HEK293 (cell line): ENCODE measurements around the gene EHD1.

Experiments used
- CTCF ChIA-PET: fragments of 350-600 bp; formaldehyde crosslinking; extraction: SDS; loops from one replicate; lab custom pipeline; 2021; ENCODE audit warnings: antibody characterized with exemption; lab: Yijun Ruan, JAX
- POLR2A ChIA-PET: fragments of 300-600 bp; formaldehyde crosslinking; extraction: SDS; loops from one replicate; lab custom pipeline; 2020; ENCODE audit warnings: antibody characterized with exemption, inconsistent platforms; lab: Yijun Ruan, JAX
- H3K27ac ChIP-seq: fragments of 200-500 bp; sonication (Bioruptor generic); 2 replicates; pipeline ENCODE4 v1.5.1; 2014; ENCODE audit warnings: low read depth, low read length, control low read depth, inconsistent platforms; ENCODE audit errors: extremely low read depth
- H3K36me3 ChIP-seq, 2 experiments: fragments of 200-500 bp in 1 of 2; sonication (Bioruptor generic) in 1 of 2; 1 replicate in 1 of 2; 2 replicates in 1 of 2; pipeline ENCODE4 v1.5.1; 2014 to 2017; ENCODE audit warnings: inconsistent platforms in 2 of 2, low read length in 2 of 2; ENCODE audit not compliant: control insufficient read depth in 2 of 2, insufficient read depth in 1 of 2
- H3K4me1 ChIP-seq: fragments of 200-500 bp; sonication (Bioruptor generic); 2 replicates; pipeline ENCODE4 v1.5.1; 2014; ENCODE audit warnings: mild to moderate bottlenecking, low read length, inconsistent platforms; ENCODE audit not compliant: control insufficient read depth, insufficient read depth
- H3K4me3 ChIP-seq: 2 replicates; pipeline ENCODE4 v1.5.1; 2011; ENCODE audit warnings: low read depth, mild to moderate bottlenecking, control low read depth, low read length, moderate library complexity
- H3K9me3 ChIP-seq: fragments of 200-500 bp; sonication (Bioruptor generic); 2 replicates; pipeline ENCODE4 v1.5.1; 2014; ENCODE audit warnings: low read depth, low read length, inconsistent platforms; ENCODE audit not compliant: control insufficient read depth, insufficient read depth
- BCL11B ChIP-seq: fragments of 450-650 bp; formaldehyde crosslinking; IDR thresholded peaks from 2 replicates; pipeline ENCODE4 v1.5.1; 2016; ENCODE audit warnings: low read depth, missing biosample characterization, missing genetic modification characterization
- ELK4 ChIP-seq: IDR thresholded peaks from 2 replicates; pipeline ENCODE4 v1.6.1; 2011; ENCODE audit warnings: mild to moderate bottlenecking, low read depth, low read length, borderline replicate concordance
- KLF17 ChIP-seq: fragments of 450-650 bp; formaldehyde crosslinking; IDR thresholded peaks from 2 replicates; pipeline ENCODE4 v1.5.1; 2016; ENCODE audit warnings: missing biosample characterization, missing genetic modification characterization
- SCRT1 ChIP-seq: fragments of 450-650 bp; formaldehyde crosslinking; IDR thresholded peaks from 2 replicates; pipeline ENCODE4 v1.5.1; 2016; ENCODE audit warnings: missing biosample characterization, missing genetic modification characterization, borderline replicate concordance
- SCRT2 ChIP-seq: fragments of 450-650 bp; formaldehyde crosslinking; IDR thresholded peaks from 2 replicates; pipeline ENCODE4 v1.5.1; 2016; ENCODE audit warnings: missing biosample characterization, missing genetic modification characterization
- TSHZ1 ChIP-seq: fragments of 450-650 bp; formaldehyde crosslinking; IDR thresholded peaks from 2 replicates; pipeline ENCODE4 v1.5.1; 2016; ENCODE audit warnings: missing biosample characterization, missing genetic modification characterization, borderline replicate concordance
- ZBTB48 ChIP-seq: fragments of 450-650 bp; formaldehyde crosslinking; IDR thresholded peaks from 2 replicates; pipeline ENCODE4 v1.5.1; 2016; ENCODE audit warnings: missing biosample characterization, missing genetic modification characterization
- ZFHX2 ChIP-seq: fragments of 450-650 bp; formaldehyde crosslinking; conservative IDR thresholded peaks from 2 replicates; pipeline ENCODE4 v1.5.1; 2016; ENCODE audit warnings: missing biosample characterization, missing genetic modification characterization
- ZIC2 ChIP-seq: fragments of 450-650 bp; formaldehyde crosslinking; IDR thresholded peaks from 2 replicates; pipeline ENCODE4 v1.5.1; 2016; ENCODE audit warnings: missing biosample characterization, missing genetic modification characterization
- ZNF2 ChIP-seq: fragments of 450-650 bp; formaldehyde crosslinking; IDR thresholded peaks from 2 replicates; pipeline ENCODE4 v1.5.1; 2016; ENCODE audit warnings: missing biosample characterization, missing genetic modification characterization
- ZNF223 ChIP-seq: fragments of 450-650 bp; formaldehyde crosslinking; IDR thresholded peaks from 2 replicates; pipeline ENCODE4 v1.5.1; 2016; ENCODE audit warnings: missing biosample characterization, missing genetic modification characterization
- ZNF302 ChIP-seq: fragments of 450-650 bp; formaldehyde crosslinking; IDR thresholded peaks from 2 replicates; pipeline ENCODE4 v1.5.1; 2016; ENCODE audit warnings: missing biosample characterization, missing genetic modification characterization, low read depth
- ZNF510 ChIP-seq: fragments of 450-650 bp; formaldehyde crosslinking; IDR thresholded peaks from 2 replicates; pipeline ENCODE4 v1.5.1; 2018; ENCODE audit warnings: mild to moderate bottlenecking, missing genetic modification characterization, missing biosample characterization; ENCODE audit not compliant: insufficient replicate concordance
- ZNF514 ChIP-seq: fragments of 450-650 bp; formaldehyde crosslinking; IDR thresholded peaks from 2 replicates; pipeline ENCODE4 v1.5.1; 2016; ENCODE audit warnings: missing biosample characterization, missing genetic modification characterization
- ZNF561 ChIP-seq: fragments of 450-650 bp; IDR thresholded peaks from 2 replicates; pipeline ENCODE4 v1.5.1; 2018; ENCODE audit warnings: missing biosample characterization, missing genetic modification characterization, borderline replicate concordance
- ZNF692 ChIP-seq: fragments of 450-650 bp; formaldehyde crosslinking; IDR thresholded peaks from 2 replicates; pipeline ENCODE4 v1.5.1; 2016; ENCODE audit warnings: missing biosample characterization, missing genetic modification characterization
- ZNF768 ChIP-seq: fragments of 450-650 bp; formaldehyde crosslinking; IDR thresholded peaks from 2 replicates; pipeline ENCODE4 v1.5.1; 2018; ENCODE audit warnings: missing biosample characterization, mild to moderate bottlenecking, missing genetic modification characterization
- ZNF777 ChIP-seq: fragments of 450-650 bp; formaldehyde crosslinking; IDR thresholded peaks from 2 replicates; pipeline ENCODE4 v1.5.1; 2017; ENCODE audit warnings: missing biosample characterization, missing genetic modification characterization, borderline replicate concordance
- TF ChIP-seq, protein P1 (sequence below): fragments of 450-650 bp; formaldehyde crosslinking; IDR thresholded peaks from 2 replicates; pipeline ENCODE4 v1.5.1; 2016; ENCODE audit warnings: missing biosample characterization, missing genetic modification characterization

The EHD1 gene

GRCh38 chr11:64917663-64917995 lies 39.2 kb upstream of the EHD1 start (continued):
- TF ChIP-seq TSHZ1 (tag by site-specific recombination) (no peak), ZNF777 (no peak), KLF17 (tag by site-specific recombination) (0 out of 2 replicates have a peak, but pooled peaks have one; percentile 19), ZNF510 (tag by site-specific recombination) (no peak), SCRT1 (tag by site-specific recombination) (no peak), ZBTB48 (tag by site-specific recombination) (peak; percentile 65), ELK4 (no peak), ZNF768 (tag by site-specific recombination) (no peak), ZNF223 (tag by site-specific recombination) (no peak), ZNF692 (tag by site-specific recombination) (peak; percentile 33; the same call in 1 of the 2 replicates), ZNF2 (no peak)
- TF ChIP-seq, all 188 proteins: peak for 6

DNA sequence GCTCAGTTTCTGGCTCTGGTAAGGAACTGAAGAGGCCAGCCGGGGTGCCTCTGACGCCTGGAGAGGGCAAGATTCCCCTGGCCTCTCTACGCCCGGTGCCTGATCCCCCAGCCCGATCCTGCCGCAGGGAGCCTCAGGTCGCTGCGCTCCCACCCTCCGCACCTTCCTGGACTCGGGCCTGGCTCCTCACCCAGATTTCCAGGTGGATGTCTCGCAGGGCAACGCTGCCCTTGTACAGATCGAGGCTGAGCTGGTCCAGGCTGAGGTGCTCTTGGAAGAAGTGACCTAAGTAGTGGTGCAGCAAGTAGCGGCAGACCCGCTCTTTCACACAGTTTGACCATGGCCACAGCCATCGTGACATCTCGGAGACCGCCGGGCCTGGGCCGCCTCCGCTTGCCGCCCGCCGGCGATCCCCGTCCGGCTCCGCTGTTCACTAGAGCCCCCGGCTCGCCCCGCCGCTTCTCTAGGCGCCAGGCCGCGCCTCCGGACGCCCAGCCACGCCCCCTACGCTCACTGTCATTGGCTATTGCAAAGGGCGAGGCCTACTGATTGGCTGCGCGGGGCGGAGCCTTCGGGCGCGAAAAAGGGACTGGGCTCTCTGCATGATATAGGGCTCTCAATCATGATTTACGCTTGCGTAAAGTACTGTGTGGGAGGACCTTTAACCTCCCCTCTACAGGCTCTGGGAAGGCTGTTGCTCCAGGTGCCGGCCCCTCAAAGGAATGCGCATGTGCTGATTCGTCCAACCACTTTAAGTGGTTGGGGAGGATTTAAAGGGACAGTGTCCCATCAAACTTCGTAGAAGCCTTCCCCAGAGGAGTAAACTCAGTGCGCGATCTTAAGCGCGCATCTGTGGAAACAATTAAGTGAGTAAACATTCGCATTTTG lies 38.6 kb upstream of the EHD1 start, which contains the start of gene ATG2A:
Gene ATG2A, minus strand, starts transcription at position 435 of the 888 bp plus-strand sequence. Its CDS starts 74 bp downstream, at position 361.
- no peaks in the 10 kb centered on the region for H3K9me3 ChIP-seq
- H3K4me1 ChIP-seq, result no peaks in the 10 kb centered on the region
- ChIA-PET CTCF (interaction anchor here (1.0 to 1.6 kb wide), 3 partner anchors 23 to 80 kb away, joined by 3 to 5 read pairs (median 4); partner anchors contain the start of gene BATF2), POLR2A (interaction anchor here (1.3 to 1.7 kb wide), 2 partner anchors 124 to 138 kb away, joined by 4 to 5 read pairs; partner anchors contain the start of genes SAC3D1 and SF1)
- H3K4me3 ChIP-seq, result peak within 1 kb of the TSS; percentile 86
- peaks cover 0 to 24% of the 10 kb centered on the region in 2 experiments; a peak in 1 of 3 replicates for H3K36me3 ChIP-seq
- peak within 1 kb of the TSS; percentile 63 for H3K27ac ChIP-seq
- peak; percentile 53; the same call in 1 of the 2 replicates for TF ChIP-seq BCL11B (tag by site-specific recombination)
- TF ChIP-seq, protein P1, sequence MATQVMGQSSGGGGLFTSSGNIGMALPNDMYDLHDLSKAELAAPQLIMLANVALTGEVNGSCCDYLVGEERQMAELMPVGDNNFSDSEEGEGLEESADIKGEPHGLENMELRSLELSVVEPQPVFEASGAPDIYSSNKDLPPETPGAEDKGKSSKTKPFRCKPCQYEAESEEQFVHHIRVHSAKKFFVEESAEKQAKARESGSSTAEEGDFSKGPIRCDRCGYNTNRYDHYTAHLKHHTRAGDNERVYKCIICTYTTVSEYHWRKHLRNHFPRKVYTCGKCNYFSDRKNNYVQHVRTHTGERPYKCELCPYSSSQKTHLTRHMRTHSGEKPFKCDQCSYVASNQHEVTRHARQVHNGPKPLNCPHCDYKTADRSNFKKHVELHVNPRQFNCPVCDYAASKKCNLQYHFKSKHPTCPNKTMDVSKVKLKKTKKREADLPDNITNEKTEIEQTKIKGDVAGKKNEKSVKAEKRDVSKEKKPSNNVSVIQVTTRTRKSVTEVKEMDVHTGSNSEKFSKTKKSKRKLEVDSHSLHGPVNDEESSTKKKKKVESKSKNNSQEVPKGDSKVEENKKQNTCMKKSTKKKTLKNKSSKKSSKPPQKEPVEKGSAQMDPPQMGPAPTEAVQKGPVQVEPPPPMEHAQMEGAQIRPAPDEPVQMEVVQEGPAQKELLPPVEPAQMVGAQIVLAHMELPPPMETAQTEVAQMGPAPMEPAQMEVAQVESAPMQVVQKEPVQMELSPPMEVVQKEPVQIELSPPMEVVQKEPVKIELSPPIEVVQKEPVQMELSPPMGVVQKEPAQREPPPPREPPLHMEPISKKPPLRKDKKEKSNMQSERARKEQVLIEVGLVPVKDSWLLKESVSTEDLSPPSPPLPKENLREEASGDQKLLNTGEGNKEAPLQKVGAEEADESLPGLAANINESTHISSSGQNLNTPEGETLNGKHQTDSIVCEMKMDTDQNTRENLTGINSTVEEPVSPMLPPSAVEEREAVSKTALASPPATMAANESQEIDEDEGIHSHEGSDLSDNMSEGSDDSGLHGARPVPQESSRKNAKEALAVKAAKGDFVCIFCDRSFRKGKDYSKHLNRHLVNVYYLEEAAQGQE (tag by site-specific recombination), result peak; percentile 56; the same call in 1 of the 2 replicates
- peak; percentile 69 for TF ChIP-seq ZFHX2 (tag by site-specific recombination)
- TF ChIP-seq ZNF514 (tag by site-specific recombination), result no peak
- peak; percentile 42; the same call in 1 of the 2 replicates for TF ChIP-seq ZNF561 (tag by site-specific recombination)
- TF ChIP-seq ZIC2 (tag by site-specific recombination), result peak; percentile 43; the same call in 1 of the 2 replicates
- no peak for TF ChIP-seq ZNF302 (tag by site-specific recombination)
- TF ChIP-seq SCRT2 (tag by site-specific recombination), result peak; percentile 99
- 0 out of 2 replicates have a peak, but pooled peaks have one; percentile 8 for TF ChIP-seq TSHZ1 (tag by site-specific recombination)
